HL-60/S4 treated with retinoic acid at 250 ng/mL for 4 days and 3 days (cell line): ENCODE results near the gene GNAZ.

Experiments used
- in situ Hi-C: fragments of 300-500 bp; cut with MboI; formaldehyde crosslinking; loops from 2 replicates; pipeline ENCODE4 v1.7.0; 2022; ENCODE audit warnings: low sequenced_read_pairs

The GNAZ gene

GRCh38 chr22:23063539-23064380 is 6.6 kb upstream of the GNAZ start:
- in situ Hi-C loops = no loop called here

GRCh38 chr22:23064381-23065068 is 5.8 kb upstream of the GNAZ start:
- in situ Hi-C loops = no loop called here

GRCh38 chr22:23065069-23065451 is 5.3 kb upstream of the GNAZ start:
- in situ Hi-C loops = no loop called here

GRCh38 chr22:23065495-23066122 is 4.7 kb upstream of the GNAZ start:
- in situ Hi-C loops = no loop called here

- in situ Hi-C loops = no loop called here
These were observed 3.9 kb upstream of the GNAZ start for GRCh38 chr22:23066200-23067022.

- in situ Hi-C loops = no loop called here
These were observed 3.2 kb upstream of the GNAZ start for GRCh38 chr22:23067023-23067650.

- in situ Hi-C loops = no loop called here
These were observed 2.6 kb upstream of the GNAZ start for GRCh38 chr22:23067691-23068090.

GRCh38 chr22:23068096-23068831 is 2.1 kb upstream of the GNAZ start:
- in situ Hi-C loops = no loop called here

- in situ Hi-C loops = no loop called here
These were observed 1.4 kb upstream of the GNAZ start for GRCh38 chr22:23068832-23069385.

GRCh38 chr22:23069502-23070357 is 589 bp upstream of the GNAZ start:
- in situ Hi-C loops = no loop called here

- in situ Hi-C loops = no loop called here
These were observed 1.1 kb downstream of the GNAZ start for GRCh38 chr22:23071230-23072076.

- in situ Hi-C loops = no loop called here
These were observed 2.0 kb downstream of the GNAZ start for GRCh38 chr22:23072077-23072910.

GRCh38 chr22:23072911-23073491 is 2.7 kb downstream of the GNAZ start:
- in situ Hi-C loops = no loop called here

GRCh38 chr22:23073526-23074229 is 3.4 kb downstream of the GNAZ start:
- in situ Hi-C loops = no loop called here

GRCh38 chr22:23074451-23074850 is 4.1 kb downstream of the GNAZ start:
- in situ Hi-C loops = no loop called here

- in situ Hi-C loops = no loop called here
These were observed 4.7 kb downstream of the GNAZ start for GRCh38 chr22:23075050-23075449.
